ENCODE measurements around the gene TRAPPC12. TPM values are rescaled to one million over a fixed set of nuclear protein-coding genes. Genes with fewer than 3 reads are reported as not detected.

The TRAPPC12 gene
- total RNA-seq, 4 donors from 2014 or later = 28.4 to 64.7 (median 55.9) TPM

DNA sequence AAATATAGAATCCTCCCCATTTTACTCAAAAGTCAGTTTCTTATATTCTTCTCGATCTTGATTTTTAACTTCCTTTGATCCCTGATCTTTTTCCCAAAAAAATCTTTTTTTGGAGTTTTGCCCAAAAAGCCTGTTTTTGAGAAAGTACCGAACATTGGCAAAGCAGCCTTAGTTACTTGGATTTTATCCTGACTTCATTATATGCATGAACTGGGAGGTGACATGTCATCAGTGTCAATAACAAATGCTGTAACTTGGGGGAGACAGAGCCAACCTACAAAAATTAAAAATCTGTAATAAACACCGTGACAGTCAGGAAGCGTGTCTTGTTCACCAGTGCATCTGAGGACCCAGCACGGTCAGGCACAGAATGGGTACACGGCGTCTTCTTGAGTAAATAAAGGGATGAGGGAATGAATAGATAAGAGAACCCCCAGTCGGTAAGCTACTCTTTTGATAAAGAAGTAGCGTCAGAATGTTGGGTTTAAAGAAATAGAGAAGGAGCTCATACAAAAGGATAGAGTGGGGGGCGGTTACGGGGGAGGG lies 24.9 kb downstream of the TRAPPC12 start:
- peaks cover 0 to 61% (median 0%) of the 10 kb centered on the region in 3 donors for H3K36me3 ChIP-seq
- peak overlapping the region in 1 of 4 donors; percentile 17 for H3K27ac ChIP-seq
- WGBS, 2 donors = 80 to 84% methylated on average over 11 of the region's 11 CpGs
- H3K4me3 ChIP-seq = no peak overlapping the region
- intact Hi-C loops (cut with DNase I) = no loop called here
- H3K27me3 ChIP-seq = no peaks in the 10 kb centered on the region
- no peak for DNase-seq
- no peaks in the 10 kb centered on the region for H3K9me3 ChIP-seq
- peaks cover 0 to 52% (median 22%) of the 10 kb centered on the region in 3 donors for H3K4me1 ChIP-seq
- no peak for TF ChIP-seq POLR2A (IDR thresholded peaks at IDR 0.05)
- TF ChIP-seq, protein P1, sequence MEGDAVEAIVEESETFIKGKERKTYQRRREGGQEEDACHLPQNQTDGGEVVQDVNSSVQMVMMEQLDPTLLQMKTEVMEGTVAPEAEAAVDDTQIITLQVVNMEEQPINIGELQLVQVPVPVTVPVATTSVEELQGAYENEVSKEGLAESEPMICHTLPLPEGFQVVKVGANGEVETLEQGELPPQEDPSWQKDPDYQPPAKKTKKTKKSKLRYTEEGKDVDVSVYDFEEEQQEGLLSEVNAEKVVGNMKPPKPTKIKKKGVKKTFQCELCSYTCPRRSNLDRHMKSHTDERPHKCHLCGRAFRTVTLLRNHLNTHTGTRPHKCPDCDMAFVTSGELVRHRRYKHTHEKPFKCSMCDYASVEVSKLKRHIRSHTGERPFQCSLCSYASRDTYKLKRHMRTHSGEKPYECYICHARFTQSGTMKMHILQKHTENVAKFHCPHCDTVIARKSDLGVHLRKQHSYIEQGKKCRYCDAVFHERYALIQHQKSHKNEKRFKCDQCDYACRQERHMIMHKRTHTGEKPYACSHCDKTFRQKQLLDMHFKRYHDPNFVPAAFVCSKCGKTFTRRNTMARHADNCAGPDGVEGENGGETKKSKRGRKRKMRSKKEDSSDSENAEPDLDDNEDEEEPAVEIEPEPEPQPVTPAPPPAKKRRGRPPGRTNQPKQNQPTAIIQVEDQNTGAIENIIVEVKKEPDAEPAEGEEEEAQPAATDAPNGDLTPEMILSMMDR (IDR thresholded peaks at IDR 0.05) = no peak

- TF ChIP-seq, protein P1 (IDR thresholded peaks at IDR 0.05) = no peak
- no peak for TF ChIP-seq POLR2A (IDR thresholded peaks at IDR 0.05)
- H3K27ac ChIP-seq = peak overlapping the region in 3 of 4 donors; percentile 6 to 57 (median 17)
- DNase-seq = no peak
- 32 to 55% methylated on average over 6 of the region's 6 CpGs for WGBS, 2 donors
- intact Hi-C loops (cut with DNase I) = no loop called here
- no peaks in the 10 kb centered on the region for H3K9me3 ChIP-seq
- H3K27me3 ChIP-seq = no peaks in the 10 kb centered on the region
- H3K36me3 ChIP-seq = peaks cover 0 to 53% (median 0%) of the 10 kb centered on the region in 3 donors
- H3K4me3 ChIP-seq = no peak overlapping the region
- peaks cover 0 to 44% (median 22%) of the 10 kb centered on the region in 3 donors for H3K4me1 ChIP-seq
Measured at GRCh38 chr2:3405307-3405706, 25.8 kb downstream of the TRAPPC12 start.

DNA sequence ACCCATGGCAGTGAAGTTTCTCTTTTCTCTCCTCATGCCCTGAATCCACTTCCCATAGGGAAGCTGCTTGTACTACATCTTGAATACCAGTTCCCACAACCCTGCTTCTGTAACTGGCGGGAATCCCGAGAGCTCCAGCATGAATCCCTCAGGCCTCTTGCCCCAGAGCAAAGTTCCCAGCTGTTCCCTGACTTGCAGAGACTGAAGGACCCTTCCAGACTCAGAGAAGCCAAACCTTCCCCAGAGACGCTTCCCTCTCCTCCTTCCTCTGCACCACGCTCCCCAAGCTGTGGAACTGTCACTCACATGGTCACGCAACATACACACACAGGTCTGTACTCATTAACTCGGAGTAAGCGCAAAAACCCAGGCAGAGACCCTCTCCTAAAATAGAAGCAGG lies 26.4 kb downstream of the TRAPPC12 start:
- intact Hi-C loops (cut with DNase I) = no loop called here
- peak overlapping the region in 3 of 4 donors; percentile 18 to 57 (median 32) for H3K27ac ChIP-seq
- H3K27me3 ChIP-seq = no peaks in the 10 kb centered on the region
- H3K9me3 ChIP-seq = no peaks in the 10 kb centered on the region
- H3K4me3 ChIP-seq = no peak overlapping the region
- peaks cover 0 to 52% (median 0%) of the 10 kb centered on the region in 3 donors for H3K36me3 ChIP-seq
- DNase-seq = no peak
- 61 to 67% methylated on average over 7 of the region's 7 CpGs for WGBS, 2 donors
- TF ChIP-seq POLR2A (IDR thresholded peaks at IDR 0.05) = no peak
- TF ChIP-seq, protein P1 (IDR thresholded peaks at IDR 0.05) = no peak
- H3K4me1 ChIP-seq = peaks cover 0 to 40% (median 22%) of the 10 kb centered on the region in 3 donors

DNA sequence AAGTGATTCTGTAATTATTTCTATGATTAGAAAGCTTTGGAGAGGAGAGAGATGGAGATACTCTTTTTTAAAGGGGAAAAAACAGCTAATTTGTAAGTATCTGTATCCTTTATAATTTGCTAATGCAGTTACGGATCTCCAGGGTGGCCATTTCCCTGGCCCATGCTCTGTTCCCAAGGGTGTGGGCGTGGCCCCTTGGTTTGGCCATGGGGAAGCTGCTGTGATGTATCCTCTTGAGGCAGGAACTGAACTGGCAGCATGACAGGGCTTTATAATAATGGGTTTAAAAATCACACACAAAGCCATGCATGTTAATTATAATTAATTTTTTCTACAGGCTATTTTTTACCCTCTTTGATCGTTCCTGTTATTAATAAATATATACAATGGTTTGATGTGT lies 27.0 kb downstream of the TRAPPC12 start:
- TF ChIP-seq POLR2A (IDR thresholded peaks at IDR 0.05) = no peak
- TF ChIP-seq, protein P1 (IDR thresholded peaks at IDR 0.05) = no peak
- intact Hi-C loops (cut with DNase I) = no loop called here
- no peak overlapping the region for H3K4me3 ChIP-seq
- WGBS, 2 donors = 55 to 67% methylated on average over 3 of the region's 3 CpGs
- H3K4me1 ChIP-seq = peaks cover 0 to 40% (median 22%) of the 10 kb centered on the region in 3 donors
- no peak for DNase-seq
- H3K36me3 ChIP-seq = peaks cover 0 to 50% (median 0%) of the 10 kb centered on the region in 3 donors
- H3K9me3 ChIP-seq = no peaks in the 10 kb centered on the region
- H3K27me3 ChIP-seq = no peaks in the 10 kb centered on the region
- peak overlapping the region in 1 of 4 donors; percentile 57 for H3K27ac ChIP-seq

GRCh38 chr2:3408781-3409180 lies 29.3 kb downstream of the TRAPPC12 start:
- TF ChIP-seq POLR2A (IDR thresholded peaks at IDR 0.05) = no peak
- intact Hi-C loops (cut with DNase I) = no loop called here
- peaks cover 0 to 34% (median 22%) of the 10 kb centered on the region in 3 donors for H3K4me1 ChIP-seq
- H3K36me3 ChIP-seq = peaks cover 0 to 36% (median 0%) of the 10 kb centered on the region in 3 donors
- no peak overlapping the region for H3K4me3 ChIP-seq
- no peak for DNase-seq
- 92 to 98% methylated on average over 13 of the region's 13 CpGs for WGBS, 2 donors
- no peaks in the 10 kb centered on the region for H3K9me3 ChIP-seq
- H3K27ac ChIP-seq = no peak overlapping the region
- no peaks in the 10 kb centered on the region for H3K27me3 ChIP-seq

All from esophagus squamous epithelium (tissue), 5 donors.